HTERT RPE-1 (cell line): ENCODE measurements around the gene A1CF.
"Not testable (repeated sequence)": the region's sequence is repeated elsewhere in the genome, so short reads cannot be mapped to it uniquely, and the experiment has no call there.

Source experiments
- in situ Hi-C: fragments of 300-500 bp; cut with MboI; formaldehyde crosslinking; loops from 4 replicates; pipeline ENCODE4 v1.14.3; 2020; ENCODE audit warnings: low sequenced_read_pairs

Gene A1CF

DNA sequence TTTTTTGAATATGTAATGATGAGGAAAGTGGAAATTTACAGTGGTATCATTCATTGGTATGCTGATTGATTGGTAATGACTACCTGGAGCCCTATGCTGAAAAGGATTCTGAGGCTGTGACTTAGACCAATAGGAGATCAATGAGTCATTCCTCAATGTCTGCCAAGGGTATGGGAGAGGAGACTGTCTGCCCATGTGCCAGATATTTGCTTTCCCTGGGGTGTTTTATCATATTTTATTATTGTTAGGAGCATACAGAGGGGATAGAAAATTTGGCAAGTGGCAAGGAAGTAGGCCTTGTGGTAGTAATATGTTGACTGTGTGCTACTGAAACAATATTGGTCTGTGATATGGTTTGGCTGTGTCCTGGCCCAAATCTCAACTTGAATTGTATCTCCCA lies 90.9 kb downstream of the A1CF start:
- in situ Hi-C loops, result no loop called here

DNA sequence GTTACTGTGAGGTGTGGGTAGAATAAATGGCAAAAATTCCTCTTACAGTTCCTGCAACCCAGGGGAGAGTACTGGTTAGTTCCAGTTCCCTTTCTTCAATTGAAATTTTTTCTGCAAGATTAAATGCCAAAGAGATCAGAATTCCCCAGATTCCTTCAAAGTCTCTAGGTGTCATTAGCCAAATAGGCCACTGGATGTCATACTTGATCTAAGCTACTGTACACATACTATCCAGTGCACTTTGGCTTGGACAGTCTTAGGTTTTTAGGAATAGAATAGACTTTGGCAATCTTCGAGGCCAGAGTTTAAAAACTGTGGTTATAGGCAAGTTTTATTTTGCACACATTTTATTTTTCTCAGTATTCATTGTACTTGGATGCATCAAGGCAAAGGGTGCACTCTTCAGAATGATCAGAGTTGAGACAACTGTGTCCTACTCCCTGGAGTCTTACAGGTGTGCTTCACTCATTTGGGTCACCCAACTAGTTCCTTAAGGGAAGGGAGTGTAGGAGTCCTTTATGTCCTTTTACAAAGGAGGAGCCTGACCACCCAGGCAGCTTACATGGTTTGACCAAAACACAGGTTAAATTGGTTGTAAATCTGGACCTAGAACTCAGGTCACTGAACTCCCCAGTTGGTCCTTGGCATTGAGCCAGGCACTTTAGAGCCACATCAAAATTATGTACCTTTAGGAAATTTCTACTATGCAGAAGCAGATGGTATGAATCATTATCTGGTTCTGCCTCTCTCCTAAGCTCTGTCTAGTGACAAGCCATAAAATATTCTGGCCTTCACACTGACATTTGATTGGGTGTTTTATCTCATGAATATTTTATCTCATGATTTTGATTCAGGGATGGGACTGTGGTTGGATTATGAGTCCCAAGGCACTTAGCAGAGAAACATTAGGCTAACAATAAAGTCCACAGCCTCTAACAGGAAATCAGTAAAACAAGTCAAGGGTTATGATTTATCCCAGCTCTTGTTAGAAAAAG lies 96.2 kb downstream of the A1CF start:
- in situ Hi-C loops, result no loop called here

DNA sequence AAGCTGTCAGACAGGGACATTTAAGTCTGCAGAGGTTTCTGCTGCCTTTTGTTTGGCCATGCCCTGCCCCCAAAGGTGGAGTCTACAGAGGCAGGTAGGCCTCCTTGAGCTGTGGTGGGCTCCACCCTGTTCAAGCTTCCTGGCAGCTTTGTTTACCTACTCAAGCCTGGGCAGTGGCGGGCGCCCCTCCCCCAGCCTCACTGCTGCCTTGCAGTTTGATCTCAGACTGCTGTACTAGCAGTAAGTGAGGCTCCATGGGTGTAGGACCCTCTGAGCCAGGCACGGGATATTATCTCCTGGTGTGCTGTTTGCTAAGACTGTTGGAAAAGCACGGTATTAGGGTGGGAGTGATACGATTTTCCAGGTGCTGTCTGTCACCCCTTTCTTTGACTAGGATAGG lies 97.5 kb downstream of the A1CF start:
- in situ Hi-C loops, result not testable (repeated sequence)

DNA sequence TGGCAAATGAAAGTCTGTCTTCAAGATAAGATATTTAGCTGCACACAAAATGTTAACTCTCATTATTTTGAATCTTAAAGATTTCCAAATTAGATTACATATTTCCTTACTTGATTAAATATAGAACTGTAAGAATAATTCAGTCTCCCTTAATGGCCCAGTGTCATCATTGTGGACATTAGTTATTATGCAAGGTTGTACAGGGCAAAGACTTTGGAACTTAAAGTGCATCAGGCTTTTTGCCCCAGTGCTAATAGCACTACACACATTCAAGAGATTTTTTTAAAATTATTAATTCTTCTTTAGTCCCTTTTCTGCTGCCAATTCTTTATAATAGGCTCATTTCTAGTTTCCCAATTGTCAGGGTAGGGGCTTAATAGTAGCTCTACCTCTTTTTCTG lies 103.4 kb downstream of the A1CF start:
- in situ Hi-C loops, result not testable (repeated sequence)

DNA sequence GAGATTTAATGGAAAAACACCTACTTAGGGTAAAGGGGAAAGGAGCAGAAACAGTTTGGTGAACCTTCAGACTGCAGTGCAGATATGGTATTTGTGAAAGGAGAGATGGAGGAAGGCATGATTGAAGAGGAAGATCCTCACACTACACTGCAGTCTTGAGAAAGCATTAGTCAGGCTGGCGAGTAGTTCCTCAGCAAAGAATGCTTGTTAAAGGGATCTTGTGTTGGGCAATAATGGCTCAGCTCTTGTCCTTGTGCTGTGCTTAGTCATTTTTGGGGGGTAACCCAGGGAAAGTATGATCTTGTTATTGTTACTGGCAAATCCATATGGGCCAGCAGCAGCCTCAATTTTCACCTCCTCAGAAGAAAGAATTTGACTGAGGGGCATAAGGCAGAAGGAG lies 105.4 kb downstream of the A1CF start:
- in situ Hi-C loops, result not testable (repeated sequence)

DNA sequence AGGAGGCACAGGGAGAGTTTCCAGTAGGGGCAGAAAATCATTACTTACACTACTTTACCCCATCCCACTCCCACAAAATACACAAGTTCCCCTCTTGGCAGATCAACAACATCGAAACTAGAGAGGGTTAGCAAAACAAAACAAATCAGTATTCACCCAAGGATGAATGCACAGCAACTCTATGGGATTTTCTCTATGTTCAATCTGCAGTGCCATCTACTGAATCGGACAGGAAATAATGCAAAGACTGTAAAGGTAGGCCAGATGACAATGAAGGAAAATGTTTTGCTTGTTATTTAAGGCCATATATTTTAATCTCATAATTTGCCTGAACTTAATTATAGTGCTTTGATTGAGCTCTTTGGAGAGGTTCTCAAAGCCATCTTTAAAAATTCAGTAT lies 110.6 kb downstream of the A1CF start:
- in situ Hi-C loops, result not testable (repeated sequence)

DNA sequence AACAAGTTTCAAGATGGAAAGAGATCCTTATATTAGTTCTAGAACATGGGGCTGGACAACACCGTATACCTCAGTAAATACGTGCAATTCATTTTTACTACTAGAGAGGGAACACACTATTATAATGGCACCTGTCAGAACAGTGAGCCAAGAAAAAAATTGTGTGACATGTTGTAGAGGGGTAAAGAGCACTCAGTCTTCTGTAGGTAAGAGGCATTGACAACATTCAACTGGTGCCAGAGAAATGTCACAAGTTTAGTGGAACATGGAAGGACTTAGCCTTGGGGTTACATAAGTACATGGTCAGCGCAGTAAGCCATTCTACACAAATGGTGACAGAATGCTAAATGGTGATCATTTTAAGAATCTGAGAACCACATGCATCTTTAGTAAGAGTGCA lies 113.4 kb downstream of the A1CF start:
- in situ Hi-C loops, result not testable (repeated sequence)

DNA sequence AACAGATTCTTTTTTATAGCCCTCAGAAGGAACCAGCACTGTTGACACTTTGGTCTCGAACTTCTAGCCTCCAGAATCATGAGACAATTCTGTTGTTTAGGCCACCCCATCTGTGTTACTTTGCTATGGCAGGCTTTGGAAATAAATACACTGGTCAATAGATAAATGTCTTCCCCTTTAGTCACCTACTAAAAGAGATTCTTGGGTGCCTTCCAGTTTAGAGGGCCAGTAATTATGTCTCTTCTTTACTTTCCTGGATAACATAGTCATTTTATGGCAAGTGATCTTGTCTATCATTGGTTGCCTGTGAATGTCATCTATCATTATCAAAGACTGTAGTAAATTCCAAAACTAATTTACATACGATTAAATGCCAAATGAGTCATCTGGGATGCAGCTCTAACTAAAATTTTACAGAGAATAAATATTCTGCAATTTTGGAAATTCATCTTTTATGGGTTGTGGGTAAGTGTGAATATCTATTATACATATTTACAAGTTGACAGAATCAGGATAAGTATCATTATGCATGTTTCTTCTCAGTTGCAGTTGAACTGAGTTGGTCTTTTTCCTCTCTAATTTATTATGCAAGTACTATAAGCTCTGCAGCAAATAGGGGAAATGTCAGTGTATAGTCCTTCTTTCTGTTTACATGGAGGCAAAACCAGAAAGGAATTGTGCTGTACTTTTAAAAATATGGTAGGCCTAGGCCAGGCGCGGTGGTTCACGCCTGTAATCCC lies 118.5 kb downstream of the A1CF start:
- in situ Hi-C loops, result not testable (repeated sequence)
